Aorta (tissue), 5 donors: ENCODE results near the gene HRAS. TPM values are rescaled to one million over a fixed set of nuclear protein-coding genes. Genes with fewer than 3 reads are reported as not detected.

Experiments used
- ATAC-seq: fragments of 200-7000 bp; cut with Tn5 transposase; one replicate; pipeline ENCODE4 v1.9.1; 2022; ENCODE audit warnings: moderate library complexity; ENCODE audit not compliant: low FRiP score
- DNase-seq, 2 donors: peaks; one replicate each; pipeline ENCODE4 v3.0.0-alpha.2; 2020
- H3K27ac ChIP-seq, 2 donors: one replicate each; pipeline ENCODE4 v1.5.1; 2013; ENCODE audit warnings: low read length in 2 of 2, mild to moderate bottlenecking in 2 of 2, moderate library complexity in 2 of 2, control low read depth in 1 of 2, inconsistent platforms in 1 of 2, low read depth in 1 of 2
- H3K27me3 ChIP-seq, 2 donors: one replicate each; pipeline ENCODE4 v1.6.1; 2013; ENCODE audit warnings: control low read depth in 1 of 2, low read length in 1 of 2, mild to moderate bottlenecking in 1 of 2, moderate library complexity in 1 of 2; ENCODE audit not compliant: insufficient read depth in 2 of 2, control insufficient read depth in 1 of 2
- H3K36me3 ChIP-seq, 2 donors: one replicate each; pipeline ENCODE4 v1.6.1; 2013; ENCODE audit warnings: control low read depth in 1 of 2, low read length in 1 of 2, mild to moderate bottlenecking in 1 of 2; ENCODE audit not compliant: insufficient read depth in 2 of 2, control insufficient read depth in 1 of 2
- H3K4me1 ChIP-seq, 2 donors: one replicate each; pipeline ENCODE4 v1.6.1; 2013; ENCODE audit warnings: low read length in 2 of 2, control low read depth in 1 of 2, mild to moderate bottlenecking in 1 of 2, moderate library complexity in 1 of 2; ENCODE audit not compliant: insufficient read depth in 2 of 2, control insufficient read depth in 1 of 2
- H3K4me3 ChIP-seq, 2 donors: one replicate each; pipeline ENCODE4 v1.5.1; 2013; ENCODE audit warnings: low read length in 2 of 2, control low read depth in 1 of 2, mild to moderate bottlenecking in 1 of 2
- H3K9me3 ChIP-seq: one replicate; pipeline ENCODE4 v1.6.1; 2013; ENCODE audit warnings: mild to moderate bottlenecking, low read length; ENCODE audit not compliant: control insufficient read depth
- WGBS, 2 donors: extraction: QIAGEN DNeasy Blood & Tissue Kit; methylation state at CpG; one replicate each; pipeline ENCODE4 v1.1.7; 2013; 5-methylcytosine and 5-hydroxymethylcytosine counted together
- intact Hi-C, 2 donors: fragments of 100-400 bp; cut with DNase I; formaldehyde crosslinking; loops; one replicate each; pipeline versions ENCODE4 v1.14.2 to v1.15.0; 2022
- polyA plus RNA-seq, 2 donors: library from polyadenylated mRNA; stranded (reverse); fragments of 200-250 nt; gene quantifications; one replicate each; pipeline ENCODE4 v1.2.3, GENCODE V29; 2013
- total RNA-seq, 2 donors: library from RNA; stranded (reverse); fragmentation: NEBNext Ultra II Directional; extraction: Animal tissue kit (Norgen Biotek cat#: 25700); gene quantifications; one replicate each; pipeline ENCODE4 v1.2.1, GENCODE V29; 2021
- donor health status: healthy with polysubstance abuse.
- donor health status: Bipolar disorder and iron deficiency.
- donor health status: DM: no; HTN: no; CAD: no.
- donor health status: DM: no; HTN: no; CAD: no.
- donor health status: DM: yes; HTN: yes; CAD: no.

Gene HRAS
- total and polyA plus RNA-seq, 4 donors: 35.9 to 142 (median 60.4) TPM

DNA sequence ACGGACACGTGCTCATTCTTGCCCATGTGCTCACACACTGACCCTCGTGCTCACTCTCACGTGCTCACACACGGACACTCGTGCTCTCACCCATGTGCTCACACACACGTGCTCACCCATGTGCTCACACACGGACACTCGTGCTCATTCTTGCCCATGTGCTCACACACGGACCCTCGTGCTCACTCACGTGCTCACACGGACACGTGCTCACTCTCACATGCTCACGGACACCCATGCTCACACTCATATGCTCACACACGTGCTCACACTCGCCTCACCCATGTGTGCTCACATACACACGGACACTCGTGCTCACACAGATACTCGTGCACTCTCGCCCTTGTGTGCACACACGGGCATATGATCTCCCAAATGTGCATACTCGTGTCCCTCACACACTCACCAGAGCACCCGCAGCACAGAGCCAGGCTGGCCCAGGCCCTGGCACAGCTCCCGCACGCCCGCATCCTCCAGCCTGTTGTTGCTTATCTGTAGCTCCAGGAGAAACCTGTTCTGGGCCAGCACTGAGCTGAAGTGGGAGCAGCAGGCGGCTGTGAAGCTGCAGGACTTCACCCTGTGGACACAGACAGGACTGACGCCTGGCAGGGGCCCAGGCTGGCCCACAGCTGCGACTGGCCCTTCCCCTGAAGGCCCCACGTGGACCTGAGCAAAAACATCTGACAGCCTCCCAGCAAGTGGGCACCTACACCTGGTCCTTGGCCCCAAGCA, 37.6 kb downstream of the HRAS start:
- H3K27me3 ChIP-seq: no peaks in the 10 kb centered on the region
- peaks cover 0 to 16% of the 10 kb centered on the region in 2 donors for H3K36me3 ChIP-seq
- H3K4me1 ChIP-seq: no peaks in the 10 kb centered on the region
- H3K27ac ChIP-seq: no peak overlapping the region
- 96% methylated on average over 31 of the region's 31 CpGs for WGBS, 2 donors
- peak in 1 of 2 donors; percentile 36 for DNase-seq
- no peak for ATAC-seq
- no peak overlapping the region for H3K4me3 ChIP-seq
- no peaks in the 10 kb centered on the region for H3K9me3 ChIP-seq
- intact Hi-C loops: no loop called here

DNA sequence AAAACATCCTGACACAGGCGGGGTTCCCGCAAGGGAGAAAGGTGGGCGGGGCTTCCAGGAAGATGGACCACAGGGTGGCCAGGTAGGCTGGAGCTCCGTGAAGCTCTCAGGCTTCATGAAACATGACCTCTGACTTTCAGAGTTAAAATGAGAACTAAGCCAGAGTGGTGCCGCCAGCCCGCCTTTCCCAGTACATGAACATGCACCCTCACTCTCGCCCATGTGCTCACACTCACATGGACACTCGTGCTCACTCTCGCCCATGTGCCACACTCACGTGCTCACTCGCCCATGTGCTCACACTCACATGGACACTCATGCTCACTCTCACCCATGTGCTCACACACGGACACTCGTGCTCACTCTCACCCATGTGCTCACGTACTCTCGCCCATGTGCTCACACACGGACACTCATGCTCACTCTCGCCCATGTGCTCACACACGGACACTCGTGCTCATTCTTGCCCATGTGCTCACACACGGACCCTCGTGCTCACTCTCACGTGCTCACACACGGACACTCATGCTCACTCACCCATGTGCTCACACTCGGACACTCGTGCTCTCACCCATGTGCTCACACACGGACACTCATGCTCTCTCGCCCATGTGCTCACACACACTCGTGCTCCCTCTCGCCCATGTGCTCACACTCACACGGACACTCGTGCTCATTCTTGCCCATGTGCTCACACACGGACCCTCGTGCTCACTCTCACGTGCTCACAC, 38.4 kb downstream of the HRAS start:
- Histone ChIP-seq H3K27me3 (no peaks in the 10 kb centered on the region), H3K27ac (no peak overlapping the region), H3K9me3 (no peaks in the 10 kb centered on the region), H3K36me3 (peaks cover 0 to 16% of the 10 kb centered on the region in 2 donors), H3K4me1 (no peaks in the 10 kb centered on the region), H3K4me3 (no peak overlapping the region)
- DNase-seq: peak in 1 of 2 donors; percentile 37
- no peak for ATAC-seq
- WGBS, 2 donors: 93 to 96% methylated on average over 34 of the region's 34 CpGs
- intact Hi-C loops: no loop called here

DNA sequence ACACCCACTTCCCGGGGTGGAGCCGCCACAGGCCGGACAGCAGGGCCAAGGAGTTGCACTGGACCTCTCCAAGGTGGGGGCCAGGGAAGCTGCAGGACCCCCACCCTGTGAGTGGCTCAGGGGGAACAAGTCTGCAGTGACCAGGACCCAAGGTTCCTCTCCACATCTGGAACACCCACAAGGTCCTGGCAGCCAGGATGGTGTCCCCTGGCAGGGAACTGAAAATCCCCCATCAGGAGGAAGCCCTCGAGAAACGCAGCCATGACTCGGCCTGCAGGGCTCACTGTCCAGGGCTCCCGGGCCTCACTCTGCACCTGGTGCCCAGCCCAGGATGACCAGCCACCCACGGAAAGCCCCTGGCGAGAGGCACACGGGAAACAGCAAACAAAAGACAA, 39.8 kb downstream of the HRAS start:
- peak in 1 of 2 donors; percentile 22 for DNase-seq
- intact Hi-C loops: no loop called here
- ATAC-seq: no peak
- WGBS, 2 donors: 60 to 64% methylated on average over 10 of the region's 10 CpGs
- Histone ChIP-seq H3K4me3 (no peak overlapping the region), H3K27ac (no peak overlapping the region), H3K9me3 (no peaks in the 10 kb centered on the region), H3K4me1 (no peaks in the 10 kb centered on the region), H3K27me3 (no peaks in the 10 kb centered on the region), H3K36me3 (peaks cover 0 to 16% of the 10 kb centered on the region in 2 donors)

DNA sequence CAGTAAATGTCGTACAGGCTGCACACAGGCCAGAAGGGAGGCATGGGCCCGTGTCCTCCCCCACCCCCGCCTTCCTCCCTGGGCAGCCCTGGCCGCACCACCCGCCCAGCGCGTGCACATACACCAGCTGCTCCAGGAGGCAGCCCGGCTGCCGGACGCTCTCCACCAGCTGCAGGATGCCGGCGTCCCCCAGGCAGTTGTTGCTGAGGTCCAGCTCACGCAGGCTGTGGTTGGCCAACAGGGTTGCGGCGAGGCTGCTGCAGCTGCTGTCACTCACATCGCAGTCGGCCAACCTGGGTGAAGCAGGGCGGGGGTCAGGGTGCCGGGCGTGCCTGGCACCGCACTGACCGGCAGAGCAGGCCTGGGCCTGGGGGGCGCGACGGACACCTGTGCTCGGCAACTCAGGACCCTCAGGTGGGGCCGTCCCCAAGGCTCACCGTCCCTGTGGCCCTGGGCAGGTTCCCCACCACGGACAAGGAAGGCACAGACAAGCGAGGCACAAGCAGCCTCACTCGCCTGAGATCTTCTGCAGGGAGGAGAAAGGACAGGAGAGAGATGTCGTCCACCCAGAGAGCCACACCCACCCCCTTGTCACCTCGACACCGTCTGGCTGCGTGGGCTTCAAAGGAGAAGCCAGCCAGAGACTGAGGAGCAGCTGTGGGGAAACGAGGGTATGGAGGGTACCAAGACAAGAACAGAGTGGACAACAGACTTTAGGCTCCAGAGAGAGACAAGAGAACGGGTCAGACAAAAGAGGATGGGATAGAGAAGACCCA, 40.4 kb downstream of the HRAS start:
- Histone ChIP-seq H3K36me3 (peaks cover 0 to 14% of the 10 kb centered on the region in 2 donors), H3K27me3 (no peaks in the 10 kb centered on the region)
- DNase-seq: peak in 1 of 2 donors; percentile 53

GRCh38 chr11:492427-493226, 42.7 kb downstream of the HRAS start:
- WGBS, 2 donors: 86 to 88% methylated on average over 32 of the region's 32 CpGs
- H3K27me3 ChIP-seq: no peaks in the 10 kb centered on the region
- no peaks in the 10 kb centered on the region for H3K4me1 ChIP-seq
- intact Hi-C loops: no loop called here
- no peak overlapping the region for H3K4me3 ChIP-seq
- H3K36me3 ChIP-seq: peaks cover 0 to 2% of the 10 kb centered on the region in 2 donors
- H3K9me3 ChIP-seq: no peaks in the 10 kb centered on the region
- DNase-seq (peak in 1 of 2 donors; percentile 39), ATAC-seq (no peak)
- H3K27ac ChIP-seq: no peak overlapping the region

More for the DNA sequence above, 40.4 kb downstream of the HRAS start:
- H3K4me1 ChIP-seq: no peaks in the 10 kb centered on the region
- intact Hi-C loops: no loop called here
- no peaks in the 10 kb centered on the region for H3K9me3 ChIP-seq
- H3K27ac ChIP-seq: no peak overlapping the region
- WGBS, 2 donors: 85 to 86% methylated on average over 32 to 37 of the region's 37 CpGs
- ATAC-seq: no peak
- H3K4me3 ChIP-seq: no peak overlapping the region

- Histone ChIP-seq H3K4me1 (no peaks in the 10 kb centered on the region), H3K36me3 (no peaks in the 10 kb centered on the region), H3K9me3 (no peaks in the 10 kb centered on the region), H3K27me3 (no peaks in the 10 kb centered on the region), H3K27ac (no peak overlapping the region), H3K4me3 (no peak overlapping the region)
- ATAC-seq (no peak), DNase-seq (peak in 1 of 2 donors; percentile 42)
- WGBS, 2 donors: 84 to 85% methylated on average over 7 of the region's 7 CpGs
- intact Hi-C loops: no loop called here
Measured at GRCh38 chr11:491358-491757, 44.0 kb downstream of the HRAS start.

DNA sequence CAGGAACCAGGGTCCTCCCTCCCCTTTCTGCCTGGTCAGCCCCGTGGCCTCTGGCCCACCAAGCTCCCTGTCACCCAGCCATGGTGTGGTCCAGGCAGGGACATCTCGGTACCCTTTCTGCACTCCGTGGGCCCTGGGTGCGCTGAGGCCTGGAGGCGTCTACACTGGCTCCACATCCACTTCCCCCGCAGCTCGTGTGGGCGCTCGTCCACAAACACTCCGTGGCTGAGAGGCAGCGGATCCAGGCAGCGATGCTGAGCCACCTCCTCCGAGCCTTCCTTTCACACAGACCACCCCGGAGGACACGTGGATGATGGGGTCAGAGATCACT, 44.5 kb downstream of the HRAS start:
- H3K36me3 ChIP-seq: no peaks in the 10 kb centered on the region
- H3K27ac ChIP-seq: no peak overlapping the region
- no peaks in the 10 kb centered on the region for H3K4me1 ChIP-seq
- DNase-seq (peak in 1 of 2 donors; percentile 45), ATAC-seq (no peak)
- WGBS, 2 donors: 86 to 89% methylated on average over 15 of the region's 15 CpGs
- H3K9me3 ChIP-seq: no peaks in the 10 kb centered on the region
- no peaks in the 10 kb centered on the region for H3K27me3 ChIP-seq
- intact Hi-C loops: no loop called here
- H3K4me3 ChIP-seq: no peak overlapping the region

DNA sequence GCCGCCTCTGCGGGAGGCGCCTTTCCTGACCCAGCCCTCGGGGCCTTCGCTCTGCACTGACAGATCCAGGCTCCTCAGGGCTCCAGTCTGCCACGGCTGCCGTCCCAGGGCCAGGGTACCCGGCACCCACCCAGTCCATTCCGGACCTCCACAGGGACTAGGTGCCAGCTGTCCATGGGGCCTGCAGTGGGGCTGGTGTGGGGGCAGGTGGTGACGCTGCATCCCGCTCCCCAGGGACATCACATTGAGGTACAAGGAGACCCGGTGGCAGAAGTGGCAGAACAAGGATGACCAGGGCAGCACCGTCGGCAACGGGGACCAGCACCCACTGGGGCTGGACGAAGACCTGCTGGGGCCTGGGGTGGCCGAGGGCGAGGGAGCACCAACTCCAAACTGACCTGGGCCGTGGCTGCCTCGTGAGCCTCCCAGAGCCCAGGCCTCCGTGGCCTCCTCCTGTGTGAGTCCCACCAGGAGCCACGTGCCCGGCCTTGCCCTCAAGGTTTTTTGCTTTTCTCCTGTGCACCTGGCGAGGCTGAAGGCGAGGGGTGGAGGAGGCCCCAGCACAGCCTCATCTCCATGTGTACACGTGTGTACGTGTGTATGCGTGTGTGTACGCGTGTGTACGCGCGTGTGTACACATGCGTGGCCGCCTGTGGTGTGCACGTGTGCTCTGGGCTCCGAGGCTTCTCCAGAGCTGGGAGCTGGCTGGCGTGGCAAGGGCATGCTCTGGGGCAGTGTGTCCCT, 45.0 kb downstream of the HRAS start:
- Histone ChIP-seq H3K27ac (no peak overlapping the region), H3K27me3 (no peaks in the 10 kb centered on the region), H3K4me1 (no peaks in the 10 kb centered on the region), H3K36me3 (no peaks in the 10 kb centered on the region), H3K4me3 (no peak overlapping the region), H3K9me3 (no peaks in the 10 kb centered on the region)
- ATAC-seq: peak; percentile 2
- WGBS, 2 donors: 91 to 93% methylated on average over 38 of the region's 38 CpGs
- DNase-seq: no peak
- intact Hi-C loops: no loop called here
